ENCODE results near the gene TTLL8.

The TTLL8 gene

DNA sequence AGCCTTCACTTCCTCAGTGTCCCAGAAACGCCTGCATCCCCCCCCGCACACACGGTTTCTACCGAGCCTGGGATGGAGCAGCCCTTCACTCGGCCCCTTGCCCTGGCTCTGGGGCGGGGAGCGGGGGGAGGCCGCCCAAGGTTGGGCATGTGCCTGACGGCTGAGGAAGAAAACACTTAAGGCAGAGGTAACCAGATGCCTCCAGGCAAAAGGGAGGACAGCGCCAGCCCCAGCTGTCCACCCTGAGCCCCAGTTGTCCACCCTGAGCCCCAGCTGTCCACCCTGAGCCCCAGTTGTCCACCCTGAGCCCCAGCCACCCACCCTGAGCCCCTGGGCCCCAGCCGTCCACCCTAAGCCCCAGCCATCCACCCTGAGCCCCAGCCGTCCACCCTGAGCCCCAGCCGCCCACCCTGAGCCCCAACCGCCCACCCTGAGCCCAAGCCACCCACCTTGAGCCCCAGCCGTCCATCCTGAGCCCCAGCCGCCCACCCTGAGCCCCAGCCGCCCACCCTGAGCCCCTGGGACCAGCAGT is 3.8 kb upstream of the TTLL8 start:
- Mint-ChIP-seq H3K36me3 (ENCODE audit: low read depth) (no peaks in the 10 kb centered on the region), H3K27ac (no peak overlapping the region), H3K9me3 (no peaks in the 10 kb centered on the region), H3K27me3 (ENCODE audit: low read depth) (peaks cover 16% of the 10 kb centered on the region), H3K4me1 (ENCODE audit: low read depth) (no peaks in the 10 kb centered on the region), H3K4me3 (no peak overlapping the region)
- no peak for DNase-seq (ENCODE audit: low spot score)

DNA sequence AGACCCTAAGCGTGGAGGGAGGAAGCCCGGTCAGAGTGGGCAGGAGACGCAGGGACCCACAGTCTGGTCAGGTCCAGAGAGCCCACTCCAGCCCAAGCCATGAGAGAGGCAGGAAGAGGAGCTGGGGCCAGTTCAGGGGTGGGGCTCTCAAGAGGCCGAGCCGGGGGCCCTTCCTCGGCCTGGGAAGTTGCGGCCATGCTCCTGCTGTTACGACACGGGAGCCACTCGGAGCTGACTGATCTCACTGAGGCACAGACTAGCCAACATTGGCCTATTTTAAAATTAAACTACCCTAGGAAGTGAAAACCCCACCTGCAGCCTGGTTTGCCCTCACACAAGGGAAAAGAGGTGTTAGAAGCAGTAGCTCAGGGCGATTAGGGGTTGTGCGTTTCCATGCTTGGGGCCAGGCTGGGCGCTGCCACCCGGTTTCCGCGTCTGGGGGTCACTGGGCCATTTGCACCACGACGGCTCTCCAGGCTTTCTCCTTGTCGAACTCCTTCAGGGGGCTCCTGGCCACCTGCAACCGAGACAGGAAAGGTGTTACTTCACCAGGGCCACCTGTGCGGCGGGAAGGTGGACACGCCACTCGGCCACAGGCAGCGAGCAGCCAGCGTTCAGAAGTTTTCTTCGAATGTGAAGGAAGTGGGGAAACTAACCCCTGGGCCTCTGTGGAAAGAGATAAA is 3.2 kb upstream of the TTLL8 start:
- no peaks in the 10 kb centered on the region for H3K36me3 Mint-ChIP-seq (ENCODE audit: low read depth)
- H3K27me3 Mint-ChIP-seq (ENCODE audit: low read depth), result peaks cover 16% of the 10 kb centered on the region
- DNase-seq (ENCODE audit: low spot score), result no peak
- no peak overlapping the region for H3K4me3 Mint-ChIP-seq
- no peak overlapping the region for H3K27ac Mint-ChIP-seq
- H3K4me1 Mint-ChIP-seq (ENCODE audit: low read depth), result no peaks in the 10 kb centered on the region
- no peaks in the 10 kb centered on the region for H3K9me3 Mint-ChIP-seq

DNA sequence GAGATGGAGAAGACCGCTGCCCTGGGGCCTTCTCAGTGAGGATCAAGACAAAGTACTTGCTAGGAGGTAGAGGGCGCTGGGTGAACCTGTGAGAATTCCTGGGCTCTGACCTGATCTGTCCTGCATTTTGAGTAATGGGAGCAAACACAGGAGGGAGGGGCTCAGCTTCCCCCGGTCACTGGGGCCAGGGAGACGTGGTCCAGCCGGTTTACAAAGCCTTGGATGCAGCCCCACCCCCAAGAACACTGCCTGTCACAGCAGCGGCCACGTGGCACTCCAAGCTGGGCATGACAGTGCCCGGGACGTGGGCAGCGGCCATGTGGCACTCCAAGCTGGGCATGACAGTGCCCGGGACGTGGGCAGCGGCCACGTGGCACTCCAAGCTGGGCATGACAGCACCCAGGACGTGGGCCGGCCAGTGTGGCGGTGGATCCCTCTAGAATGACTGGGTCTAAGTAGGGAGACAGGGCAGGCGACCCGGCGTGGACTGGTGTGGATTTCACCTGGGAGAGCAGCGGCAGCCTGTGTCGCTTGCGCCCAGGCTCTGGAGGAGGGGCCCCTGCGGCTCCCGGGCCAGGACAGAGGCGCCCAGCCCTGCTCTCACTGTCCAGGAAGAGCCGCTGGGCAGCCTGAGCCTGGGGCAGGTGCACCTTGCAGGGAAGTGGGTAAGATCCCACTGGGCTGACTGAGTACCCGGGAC is 2.5 kb upstream of the TTLL8 start:
- no peaks in the 10 kb centered on the region for H3K4me1 Mint-ChIP-seq (ENCODE audit: low read depth)
- no peak overlapping the region for H3K4me3 Mint-ChIP-seq
- no peaks in the 10 kb centered on the region for H3K36me3 Mint-ChIP-seq (ENCODE audit: low read depth)
- H3K27me3 Mint-ChIP-seq (ENCODE audit: low read depth), result peaks cover 18% of the 10 kb centered on the region
- H3K9me3 Mint-ChIP-seq, result no peaks in the 10 kb centered on the region
- no peak overlapping the region for H3K27ac Mint-ChIP-seq
- no peak for DNase-seq (ENCODE audit: low spot score)

DNA sequence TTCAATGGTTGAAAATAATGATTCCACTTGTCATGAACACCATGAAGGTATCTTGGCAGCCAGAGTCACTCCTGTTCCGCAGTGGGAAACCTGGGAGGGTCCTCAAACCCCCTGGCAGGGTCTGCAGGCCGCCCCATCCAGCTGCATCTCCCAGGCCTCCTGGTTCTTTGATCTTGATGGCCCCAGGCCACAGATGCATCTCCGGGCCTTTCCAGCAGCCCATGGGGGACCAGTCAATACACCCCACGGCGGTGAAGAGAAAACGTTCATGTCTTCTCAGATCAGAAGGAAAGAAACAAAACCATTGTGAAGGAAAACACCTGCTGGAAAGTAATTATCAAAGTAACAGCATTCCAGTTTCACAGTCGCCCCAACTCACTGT is 1.8 kb upstream of the TTLL8 start:
- H3K36me3 Mint-ChIP-seq (ENCODE audit: low read depth), result no peaks in the 10 kb centered on the region
- no peak overlapping the region for H3K27ac Mint-ChIP-seq
- DNase-seq (ENCODE audit: low spot score), result no peak
- no peaks in the 10 kb centered on the region for H3K9me3 Mint-ChIP-seq
- peaks cover 20% of the 10 kb centered on the region for H3K27me3 Mint-ChIP-seq (ENCODE audit: low read depth)
- no peaks in the 10 kb centered on the region for H3K4me1 Mint-ChIP-seq (ENCODE audit: low read depth)
- H3K4me3 Mint-ChIP-seq, result no peak overlapping the region

DNA sequence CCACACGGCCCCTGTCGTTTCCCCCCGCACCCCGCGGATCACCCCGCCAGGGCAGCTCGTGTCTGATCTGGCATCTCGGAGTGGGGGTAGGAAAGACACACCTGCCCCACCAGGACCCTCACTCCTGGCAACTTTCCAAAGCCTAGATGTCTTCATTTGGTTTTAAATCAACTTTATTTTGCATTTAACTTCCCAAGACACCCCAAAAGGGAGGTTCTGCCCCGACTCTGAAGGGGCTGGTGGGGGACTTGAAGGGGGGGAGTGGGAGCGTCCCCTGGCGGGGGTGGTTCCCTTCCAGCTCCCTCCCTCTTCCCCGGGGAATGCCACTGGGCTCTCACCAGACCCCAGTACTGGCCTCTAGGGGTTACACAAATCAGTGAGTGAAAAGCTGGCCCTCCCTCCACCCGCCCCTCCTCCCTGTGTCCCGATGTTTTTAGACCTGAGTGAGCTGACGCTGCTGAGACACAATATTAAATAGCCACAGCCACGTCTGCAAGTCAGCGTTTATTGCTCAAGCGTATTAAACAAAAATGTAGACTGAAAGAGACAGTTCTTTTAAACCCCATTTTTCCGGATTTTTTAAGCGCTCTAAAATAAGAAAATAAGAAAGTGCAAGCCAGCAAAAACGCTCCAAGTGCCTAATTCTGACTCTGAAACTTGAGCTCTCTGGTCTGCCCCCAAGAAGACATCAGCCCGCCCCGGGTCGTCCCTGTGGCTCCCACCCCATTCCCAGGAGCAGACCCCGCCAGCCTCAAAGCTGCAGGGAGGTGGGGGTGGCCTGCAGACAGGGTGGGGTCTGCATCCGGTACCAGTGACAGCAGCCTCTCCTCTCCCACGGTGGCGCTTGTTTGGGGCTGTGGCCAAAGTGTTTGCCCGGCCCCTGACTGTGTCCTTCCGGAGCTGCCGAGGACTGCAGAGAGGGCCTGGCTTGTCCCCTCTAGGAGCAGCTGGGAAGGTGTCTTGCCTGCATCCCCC is 1.1 kb upstream of the TTLL8 start:
- Mint-ChIP-seq H3K36me3 (ENCODE audit: low read depth) (no peaks in the 10 kb centered on the region), H3K27me3 (ENCODE audit: low read depth) (peaks cover 20% of the 10 kb centered on the region), H3K4me3 (no peak overlapping the region), H3K4me1 (ENCODE audit: low read depth) (no peaks in the 10 kb centered on the region), H3K27ac (no peak overlapping the region), H3K9me3 (no peaks in the 10 kb centered on the region)
- DNase-seq (ENCODE audit: low spot score), result no peak

DNA sequence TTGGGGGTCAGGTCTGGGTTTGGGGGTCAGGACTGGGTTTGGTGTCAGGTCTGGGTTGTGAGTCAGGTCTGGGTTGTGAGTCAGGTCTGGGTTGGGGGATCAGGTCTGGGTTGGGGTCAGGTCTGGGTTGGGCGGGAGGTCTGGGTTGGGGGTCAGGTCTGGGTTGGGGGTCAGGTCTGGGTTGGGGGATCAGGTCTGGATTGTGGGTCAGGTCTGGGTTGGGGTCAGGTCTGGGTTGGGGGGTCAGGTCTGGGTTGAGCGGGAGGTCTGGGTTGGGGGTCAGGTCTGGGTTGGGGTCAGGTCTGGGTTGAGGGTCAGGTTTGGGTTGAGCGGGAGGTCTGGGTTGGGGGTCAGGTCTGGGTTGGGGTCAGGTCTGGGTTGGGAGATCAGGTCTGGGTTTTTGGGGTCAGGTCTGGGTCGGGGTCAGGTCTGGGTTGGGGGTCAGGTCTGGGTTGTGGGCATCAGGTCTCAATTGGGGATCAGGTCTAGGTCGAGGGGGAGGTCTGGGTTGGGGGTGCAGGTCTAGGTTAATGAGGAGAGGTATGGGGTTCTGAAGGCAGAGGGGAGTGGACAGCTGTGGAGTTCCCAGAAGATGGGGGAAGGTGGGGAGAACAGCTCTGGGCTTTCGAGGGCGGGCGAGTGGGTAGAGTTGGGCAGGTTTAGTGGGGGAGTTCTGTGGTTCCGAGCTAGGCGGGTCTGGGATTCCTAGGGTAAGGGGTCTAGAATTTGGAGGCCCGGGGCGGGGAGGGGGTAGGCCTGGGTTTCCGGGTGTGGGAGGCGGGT is 629 bp downstream of the TTLL8 start:
- no peaks in the 10 kb centered on the region for H3K36me3 Mint-ChIP-seq (ENCODE audit: low read depth)
- DNase-seq (ENCODE audit: low spot score), result no peak
- H3K27me3 Mint-ChIP-seq (ENCODE audit: low read depth), result peaks cover 20% of the 10 kb centered on the region
- H3K9me3 Mint-ChIP-seq, result peaks cover 7% of the 10 kb centered on the region
- H3K27ac Mint-ChIP-seq, result no peak overlapping the region
- no peaks in the 10 kb centered on the region for H3K4me1 Mint-ChIP-seq (ENCODE audit: low read depth)
- no peak overlapping the region for H3K4me3 Mint-ChIP-seq

DNA sequence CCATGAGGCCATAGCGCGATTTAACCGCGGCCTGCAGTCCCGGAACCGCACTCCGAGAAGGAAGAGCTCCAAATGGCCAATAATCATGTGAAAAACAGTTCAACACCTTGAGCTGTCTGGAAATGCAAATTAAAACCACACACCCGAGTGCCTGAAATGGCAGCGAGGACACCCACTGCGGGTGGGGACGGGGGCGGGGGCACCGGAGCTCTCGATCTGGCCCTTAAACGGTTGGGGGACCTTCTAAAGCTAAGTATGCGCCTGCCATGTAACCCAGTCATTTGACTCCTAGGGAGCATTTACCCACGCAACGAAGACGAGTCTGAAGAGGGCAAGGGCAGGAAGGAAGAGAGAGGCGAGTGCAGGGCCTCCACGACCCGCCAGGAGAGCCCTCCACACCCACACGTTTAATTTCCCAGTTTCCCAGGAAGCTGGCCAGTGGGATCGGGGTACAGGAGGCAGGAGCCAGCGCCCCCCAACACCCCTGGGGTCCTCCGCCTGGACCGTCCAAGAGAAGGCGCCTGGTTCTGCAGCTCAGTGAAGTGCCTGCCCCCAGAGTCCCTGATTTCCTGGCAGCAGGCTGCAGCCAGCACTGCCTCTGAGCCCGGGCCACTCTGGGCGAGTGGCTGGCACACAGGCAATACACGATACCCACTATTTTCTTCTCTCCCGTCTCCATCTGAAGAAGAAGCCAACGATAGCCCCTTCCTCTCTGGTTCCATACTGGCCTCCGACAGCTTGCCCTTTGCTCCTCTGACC is 1.7 kb downstream of the TTLL8 start:
- H3K4me3 Mint-ChIP-seq, result no peak overlapping the region
- peaks cover 11% of the 10 kb centered on the region for H3K9me3 Mint-ChIP-seq

DNA sequence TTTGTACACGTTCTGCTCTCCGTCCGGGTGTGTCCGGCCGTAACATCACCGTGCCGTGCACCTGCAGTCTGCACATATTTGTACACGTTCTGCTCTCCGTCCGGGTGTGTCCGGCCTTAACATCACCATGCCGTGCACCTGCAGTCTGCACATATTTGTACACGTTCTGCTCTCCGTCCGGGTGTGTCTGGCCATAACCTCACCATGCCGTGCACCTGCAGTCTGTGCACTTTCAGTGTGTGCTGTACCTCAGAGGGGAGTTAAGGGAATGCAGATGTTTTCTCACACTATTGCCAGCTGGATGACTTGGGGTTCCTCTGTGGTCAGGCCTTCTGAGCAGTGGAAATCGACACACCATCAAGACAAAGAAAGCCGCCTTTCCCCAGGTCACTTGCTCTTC is 4.2 kb downstream of the TTLL8 start:
- DNase-seq (ENCODE audit: low spot score), result no peak
- peaks cover 7% of the 10 kb centered on the region for H3K27me3 Mint-ChIP-seq (ENCODE audit: low read depth)
- H3K4me3 Mint-ChIP-seq, result no peak overlapping the region
- no peaks in the 10 kb centered on the region for H3K4me1 Mint-ChIP-seq (ENCODE audit: low read depth)
- no peaks in the 10 kb centered on the region for H3K36me3 Mint-ChIP-seq (ENCODE audit: low read depth)
- H3K27ac Mint-ChIP-seq, result no peak overlapping the region
- peaks cover 11% of the 10 kb centered on the region for H3K9me3 Mint-ChIP-seq

More for the DNA sequence above, 1.7 kb downstream of the TTLL8 start:
- Mint-ChIP-seq H3K36me3 (ENCODE audit: low read depth) (no peaks in the 10 kb centered on the region), H3K27ac (no peak overlapping the region), H3K27me3 (ENCODE audit: low read depth) (peaks cover 20% of the 10 kb centered on the region), H3K4me1 (ENCODE audit: low read depth) (no peaks in the 10 kb centered on the region)
- DNase-seq (ENCODE audit: low spot score), result no peak

DNA sequence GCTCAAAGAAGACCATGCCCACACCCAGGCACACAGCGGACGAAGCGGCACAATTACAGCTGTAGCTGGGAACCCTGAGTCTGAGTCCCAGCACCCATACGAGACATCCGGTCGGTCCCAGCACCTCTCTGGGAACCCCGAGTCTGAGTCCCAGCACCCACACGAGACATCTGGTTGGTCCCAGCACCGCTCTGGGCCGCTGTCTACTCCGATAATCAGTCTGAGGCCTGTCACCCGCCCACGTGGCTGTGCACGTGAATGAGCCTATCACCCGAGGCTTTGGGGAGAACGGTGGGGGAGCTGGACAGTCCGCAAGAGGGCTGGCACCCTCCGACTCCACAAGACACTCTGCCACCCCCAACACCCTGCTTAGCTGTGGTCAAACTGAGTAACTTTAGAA is 6.2 kb downstream of the TTLL8 start:
- no peak for DNase-seq (ENCODE audit: low spot score)
- Mint-ChIP-seq H3K27ac (no peak overlapping the region), H3K4me1 (ENCODE audit: low read depth) (no peaks in the 10 kb centered on the region), H3K36me3 (ENCODE audit: low read depth) (no peaks in the 10 kb centered on the region), H3K9me3 (peaks cover 11% of the 10 kb centered on the region), H3K4me3 (no peak overlapping the region), H3K27me3 (ENCODE audit: low read depth) (peaks cover 4% of the 10 kb centered on the region)

DNA sequence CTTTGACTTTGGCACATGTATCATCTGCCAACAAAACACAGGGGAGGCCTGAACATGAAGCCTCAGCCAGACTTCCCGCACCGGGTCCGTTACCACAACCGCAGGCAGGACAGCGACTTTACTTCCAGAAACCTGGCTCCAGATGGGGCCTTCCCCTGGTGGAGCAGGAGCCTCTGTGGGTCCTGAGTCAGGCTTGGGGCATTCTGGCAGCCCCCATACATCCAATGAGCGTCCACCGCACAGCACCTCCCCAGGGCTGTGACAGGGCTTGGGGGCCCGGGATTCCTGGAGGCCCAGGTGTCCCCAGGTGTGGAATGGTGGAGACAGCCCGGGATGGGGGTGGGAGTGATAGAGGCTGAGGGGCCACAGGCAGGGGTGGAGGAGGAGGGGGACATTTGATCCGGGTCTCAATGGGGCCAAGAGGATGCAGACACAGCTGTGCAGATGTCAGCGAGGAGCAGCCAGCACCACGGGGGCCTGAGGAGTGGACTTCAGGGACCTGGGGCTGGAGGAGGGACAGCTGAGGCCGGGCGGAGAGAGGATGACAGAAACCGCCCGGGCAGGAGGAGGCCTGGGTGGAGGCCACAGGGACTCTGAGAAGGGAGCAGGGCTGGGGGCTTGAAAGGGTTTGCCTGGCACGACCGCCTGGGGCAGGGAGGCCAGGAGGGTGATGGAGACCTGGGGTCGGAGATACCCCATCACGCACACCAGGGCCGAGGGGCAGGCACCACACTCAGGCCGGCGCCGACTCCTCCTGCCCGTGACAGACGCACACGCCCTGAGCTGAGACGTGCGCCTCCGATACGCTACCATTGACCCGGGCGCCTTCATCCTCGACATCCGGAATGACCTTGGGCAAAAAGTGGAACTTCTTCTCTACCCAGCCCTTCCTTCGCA is 8.6 kb downstream of the TTLL8 start:
- Mint-ChIP-seq H3K36me3 (ENCODE audit: low read depth) (no peaks in the 10 kb centered on the region), H3K9me3 (peaks cover 11% of the 10 kb centered on the region), H3K27me3 (ENCODE audit: low read depth) (no peaks in the 10 kb centered on the region), H3K27ac (no peak overlapping the region), H3K4me3 (no peak overlapping the region), H3K4me1 (ENCODE audit: low read depth) (peaks cover 1% of the 10 kb centered on the region)
- no peak for DNase-seq (ENCODE audit: low spot score)

DNA sequence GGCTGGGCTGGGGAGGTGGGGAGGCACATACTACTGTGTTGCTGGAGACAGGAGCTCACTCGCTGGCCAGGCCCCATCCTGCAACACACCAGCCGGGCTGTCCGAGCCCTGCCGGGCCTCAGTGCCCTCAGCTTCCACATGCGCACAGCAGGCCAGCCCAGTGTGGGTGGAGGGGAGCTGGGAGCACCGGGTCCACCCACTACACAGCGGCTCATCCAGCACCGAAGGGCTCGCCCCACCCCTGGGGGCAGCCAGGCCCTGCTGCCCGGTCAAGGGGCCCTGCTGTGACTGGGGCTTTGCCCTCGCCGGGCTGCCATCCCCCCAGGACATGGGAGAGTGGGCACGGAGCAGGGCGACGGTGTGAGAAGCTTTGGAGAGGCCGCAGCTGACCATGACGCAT is 9.3 kb downstream of the TTLL8 start:
- Mint-ChIP-seq H3K4me1 (ENCODE audit: low read depth) (peaks cover 5% of the 10 kb centered on the region), H3K27ac (no peak overlapping the region), H3K36me3 (ENCODE audit: low read depth) (no peaks in the 10 kb centered on the region), H3K27me3 (ENCODE audit: low read depth) (no peaks in the 10 kb centered on the region), H3K4me3 (no peak overlapping the region), H3K9me3 (peaks cover 9% of the 10 kb centered on the region)
- DNase-seq (ENCODE audit: low spot score), result no peak

DNA sequence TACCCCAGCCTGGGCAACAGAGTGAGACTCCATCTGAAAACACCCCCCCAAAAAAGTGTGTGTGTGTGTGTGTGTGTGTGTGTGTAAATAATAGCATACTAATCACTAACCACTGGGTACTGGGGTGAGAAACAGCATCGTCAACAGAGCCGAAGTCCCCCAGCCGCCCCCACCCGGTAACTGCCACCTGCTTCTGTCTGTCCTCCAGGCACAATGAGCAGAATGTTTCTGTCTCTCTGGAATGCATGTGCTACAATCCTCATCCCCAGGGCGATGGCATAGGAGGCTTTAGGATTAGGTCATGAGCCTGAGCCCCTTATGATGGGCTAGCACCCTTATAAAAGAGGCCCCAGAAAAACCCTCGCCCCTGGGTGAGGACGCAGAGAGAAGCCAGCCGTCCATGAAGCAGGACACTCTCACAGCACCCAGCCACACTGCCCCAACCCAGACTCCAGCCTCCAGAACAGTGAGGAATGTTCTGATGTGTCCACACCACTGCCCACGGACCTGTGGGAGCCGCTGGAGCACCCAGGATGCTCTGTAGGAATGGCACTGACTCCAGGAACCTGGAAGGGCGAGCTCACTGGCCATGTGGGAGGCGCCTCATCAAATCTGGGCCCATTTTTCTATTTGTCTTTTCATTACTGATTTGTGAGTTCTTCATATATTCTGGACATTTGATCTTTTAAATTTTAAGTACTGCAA is 9.9 kb downstream of the TTLL8 start:
- no peak for DNase-seq (ENCODE audit: low spot score)
- Mint-ChIP-seq H3K27me3 (ENCODE audit: low read depth) (no peaks in the 10 kb centered on the region), H3K27ac (no peak overlapping the region), H3K4me3 (no peak overlapping the region), H3K36me3 (ENCODE audit: low read depth) (no peaks in the 10 kb centered on the region), H3K9me3 (peaks cover 5% of the 10 kb centered on the region), H3K4me1 (ENCODE audit: low read depth) (peaks cover 5% of the 10 kb centered on the region)

Measured in T-helper 2 cell treated with Interferon-gamma antibody and Interleukin-4, amounts not matched to agents 5 μg/mL and 100 μg/mL, for 36 hours (primary cell).